SJSA1 (cell line): ENCODE data around the gene SDK2. TPM values are rescaled to one million over a fixed set of nuclear protein-coding genes. Genes with fewer than 3 reads are reported as not detected.

ENCODE experiments used
- DNase-seq, 2 experiments: peaks; one replicate each; pipeline ENCODE4 v3.0.0-alpha.2; 2015 to 2020; ENCODE audit warnings: low spot score in 2 of 2, low read depth in 1 of 2
- H3K27ac ChIP-seq: fragments of 250-450 bp; sonication (Bioruptor Pico); 2 replicates; pipeline ENCODE4 v1.5.1; 2020; ENCODE audit warnings: mild to moderate bottlenecking, moderate library complexity
- H3K27me3 ChIP-seq: fragments of 250-450 bp; sonication (Bioruptor Pico); replicated peaks from 2 replicates; pipeline ENCODE4 v1.5.1; 2020; ENCODE audit warnings: mild to moderate bottlenecking, moderate library complexity
- H3K36me3 ChIP-seq: fragments of 250-450 bp; sonication (Bioruptor Pico); 2 replicates; pipeline ENCODE4 v1.5.1; 2020; ENCODE audit warnings: mild to moderate bottlenecking
- H3K4me1 ChIP-seq: fragments of 250-450 bp; sonication (Bioruptor Pico); replicated peaks from 2 replicates; pipeline ENCODE4 v1.6.1; 2021; ENCODE audit warnings: mild to moderate bottlenecking
- H3K4me3 ChIP-seq: fragments of 250-450 bp; sonication (Bioruptor Pico); 2 replicates; pipeline ENCODE4 v1.5.1; 2020; ENCODE audit warnings: mild to moderate bottlenecking
- H3K9me3 ChIP-seq: fragments of 250-450 bp; sonication (Bioruptor Pico); replicated peaks from 2 replicates; pipeline ENCODE4 v1.5.1; 2020; ENCODE audit warnings: mild to moderate bottlenecking
- total RNA-seq: library from RNA; depleted of rRNA; stranded (reverse); fragments of >200 nt; shearing (Covaris generic); gene quantifications from 2 replicates; pipeline ENCODE4 v1.2.3, GENCODE V29; 2014

The SDK2 gene
- total RNA-seq, 1 experiment from 2014 or later, result 0.05 TPM

DNA sequence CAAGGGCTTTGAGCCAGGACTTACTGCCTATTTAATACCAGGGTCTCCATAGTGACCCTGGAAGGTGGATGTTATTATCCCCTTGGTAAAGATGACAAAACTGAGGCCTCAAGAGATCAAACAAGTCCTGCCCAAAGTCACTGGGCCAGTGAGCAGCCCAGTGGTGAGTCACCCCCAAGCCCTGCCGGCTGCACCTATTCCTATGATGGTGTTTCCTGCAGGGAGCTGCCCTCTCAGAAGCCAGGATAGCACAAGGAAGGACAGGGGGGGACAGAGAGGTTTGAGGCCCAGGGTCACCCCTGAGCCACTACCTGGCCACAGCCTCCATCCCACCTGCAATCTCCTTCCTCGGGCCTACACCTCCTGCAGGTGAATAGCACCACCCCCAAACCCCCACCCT lies 90.9 kb downstream of the SDK2 start:
- no peak for DNase-seq
- no peak overlapping the region for H3K4me3 ChIP-seq
- no peak overlapping the region for H3K27ac ChIP-seq
- no peaks in the 10 kb centered on the region; the same call in 1 of the 2 replicates for H3K9me3 ChIP-seq
- H3K27me3 ChIP-seq, result peaks cover 77% of the 10 kb centered on the region
- H3K36me3 ChIP-seq, result no peaks in the 10 kb centered on the region
- no peaks in the 10 kb centered on the region for H3K4me1 ChIP-seq

DNA sequence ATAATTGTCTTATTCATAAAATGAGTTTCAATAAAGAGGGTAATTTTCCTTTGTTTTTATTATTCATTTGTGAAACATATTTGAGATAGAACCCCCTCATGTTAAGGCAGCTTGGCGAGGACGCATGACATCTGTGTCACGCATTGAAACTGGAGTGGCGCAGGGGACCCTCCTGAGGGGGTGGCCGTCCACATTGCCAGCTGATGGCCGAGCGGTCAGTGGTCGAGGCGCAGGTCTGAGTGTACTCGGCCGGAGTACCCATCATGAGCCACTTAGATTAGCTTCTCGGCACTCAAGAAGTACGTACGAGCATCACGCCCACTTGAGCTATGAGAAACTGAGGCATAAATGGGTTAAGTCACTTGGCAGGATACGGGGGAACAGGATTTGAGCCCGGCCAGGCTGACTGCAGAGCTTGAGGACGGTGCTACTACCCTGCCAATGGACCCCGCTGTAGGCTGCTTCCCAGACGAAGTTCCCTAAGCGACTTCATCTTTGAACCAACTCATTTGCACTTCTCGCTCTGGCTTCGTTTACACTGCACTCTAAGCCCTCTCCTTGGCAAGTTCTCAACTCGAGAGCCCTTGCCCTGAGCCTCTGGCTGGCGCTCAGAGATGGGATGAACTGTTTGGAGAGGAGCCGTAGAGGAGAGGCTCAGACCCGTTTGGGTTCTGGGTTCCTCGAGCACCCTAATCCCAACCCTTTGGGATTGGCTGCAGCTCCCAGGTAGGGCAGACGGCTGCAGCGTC lies 91.8 kb downstream of the SDK2 start:
- DNase-seq, result no peak
- Histone ChIP-seq H3K9me3 (no peaks in the 10 kb centered on the region; the same call in 1 of the 2 replicates), H3K4me3 (no peak overlapping the region), H3K27ac (no peak overlapping the region), H3K27me3 (peaks cover 82% of the 10 kb centered on the region), H3K36me3 (no peaks in the 10 kb centered on the region), H3K4me1 (no peaks in the 10 kb centered on the region)

DNA sequence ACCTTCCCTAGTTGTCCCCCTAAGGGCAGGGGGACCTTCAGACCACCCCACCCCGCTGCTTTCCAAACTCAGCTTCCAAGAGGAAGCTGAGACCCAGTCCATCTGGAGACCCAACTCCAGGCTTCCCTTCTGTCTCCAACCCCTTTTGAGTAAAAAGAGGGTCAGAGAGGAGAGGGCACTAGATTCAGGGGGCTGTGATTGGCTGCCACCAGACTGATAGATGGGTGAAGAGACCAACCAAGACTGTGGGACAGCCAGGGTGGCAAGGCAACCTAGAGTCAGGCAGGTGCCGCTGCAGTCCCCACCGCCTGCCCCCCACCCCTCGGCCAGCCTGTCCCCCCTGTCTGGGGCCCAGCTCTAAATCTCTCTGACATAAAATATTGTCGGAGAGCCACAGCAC lies 92.5 kb downstream of the SDK2 start:
- Histone ChIP-seq H3K4me3 (no peak overlapping the region), H3K27ac (no peak overlapping the region), H3K36me3 (no peaks in the 10 kb centered on the region), H3K9me3 (no peaks in the 10 kb centered on the region; the same call in 1 of the 2 replicates), H3K4me1 (no peaks in the 10 kb centered on the region), H3K27me3 (peaks cover 83% of the 10 kb centered on the region)
- no peak for DNase-seq

DNA sequence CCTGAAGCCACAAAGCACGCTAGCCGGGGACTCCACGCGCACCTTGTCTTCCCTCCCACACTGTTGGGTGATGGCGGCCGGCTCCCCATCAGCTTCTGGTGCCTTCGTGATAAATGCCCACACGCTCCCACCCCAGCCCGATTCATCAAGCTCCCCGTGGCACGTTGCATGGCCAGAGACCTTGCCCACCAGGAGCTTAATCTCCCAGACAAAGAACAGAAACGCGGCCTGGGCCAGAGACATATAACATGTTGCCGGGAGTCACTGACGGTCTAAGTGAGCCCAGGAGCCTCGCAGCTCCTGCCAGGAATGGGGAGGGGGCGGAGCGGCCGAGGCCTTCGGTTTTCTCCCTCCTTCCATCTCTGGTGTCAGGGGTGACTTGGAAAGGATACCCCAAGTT lies 93.1 kb downstream of the SDK2 start:
- H3K4me1 ChIP-seq, result no peaks in the 10 kb centered on the region
- H3K27me3 ChIP-seq, result peaks cover 83% of the 10 kb centered on the region
- DNase-seq, result no peak
- H3K4me3 ChIP-seq, result no peak overlapping the region
- no peaks in the 10 kb centered on the region; the same call in 1 of the 2 replicates for H3K9me3 ChIP-seq
- no peak overlapping the region for H3K27ac ChIP-seq
- H3K36me3 ChIP-seq, result no peaks in the 10 kb centered on the region

DNA sequence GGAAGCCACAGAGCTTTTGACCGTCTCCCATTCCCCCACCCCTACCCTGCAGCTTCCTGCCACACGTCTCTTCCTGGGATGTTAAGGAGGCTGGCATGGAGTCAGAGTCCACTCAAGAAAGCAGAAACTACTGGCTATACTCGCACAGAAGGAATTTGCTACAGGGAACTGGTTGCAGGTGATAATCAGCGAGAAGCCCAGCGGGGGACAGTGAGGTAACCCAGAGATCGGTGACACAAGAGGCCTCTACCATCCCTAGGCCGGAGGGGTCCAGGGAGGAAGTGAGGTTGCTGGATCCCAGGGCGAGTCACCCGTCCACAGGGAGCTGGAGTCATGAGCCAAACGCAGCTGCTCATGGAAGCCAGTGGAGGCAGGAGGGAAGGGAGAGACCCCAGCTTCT lies 93.7 kb downstream of the SDK2 start:
- no peaks in the 10 kb centered on the region for H3K36me3 ChIP-seq
- H3K27me3 ChIP-seq, result peaks cover 84% of the 10 kb centered on the region
- H3K4me1 ChIP-seq, result no peaks in the 10 kb centered on the region
- no peak overlapping the region for H3K4me3 ChIP-seq
- no peak for DNase-seq
- H3K27ac ChIP-seq, result no peak overlapping the region
- H3K9me3 ChIP-seq, result no peaks in the 10 kb centered on the region; the same call in 1 of the 2 replicates

DNA sequence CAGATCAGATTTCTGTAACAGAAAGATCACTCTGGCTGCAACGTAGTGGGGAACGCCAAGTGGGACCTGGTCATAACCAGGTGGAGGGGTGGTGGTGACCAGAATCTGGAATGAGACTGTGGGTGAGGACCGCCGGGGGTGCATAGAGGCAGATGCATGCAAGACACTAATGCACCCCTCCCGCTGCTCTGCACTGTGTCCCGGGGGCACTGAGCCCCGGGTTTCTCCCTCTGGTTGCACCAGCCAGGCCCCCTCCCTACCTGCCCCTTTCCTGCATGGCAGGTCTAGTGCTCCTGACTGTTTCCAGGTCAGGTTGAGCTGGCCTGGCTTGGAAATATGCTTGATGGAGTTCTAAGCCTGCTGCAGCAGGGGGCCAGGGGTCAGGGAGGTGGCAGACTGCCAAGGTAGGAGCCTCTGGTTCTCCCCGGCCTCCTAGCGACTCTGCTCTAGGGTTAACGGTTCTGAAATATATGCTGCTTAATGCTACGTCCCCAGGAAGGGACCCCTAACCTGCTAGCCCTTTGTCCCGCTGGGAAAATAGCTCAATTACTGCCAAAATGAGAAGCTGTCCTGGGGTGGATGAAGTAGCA lies 94.3 kb downstream of the SDK2 start:
- H3K9me3 ChIP-seq, result no peaks in the 10 kb centered on the region; the same call in 1 of the 2 replicates
- H3K27me3 ChIP-seq, result peaks cover 90% of the 10 kb centered on the region

DNA sequence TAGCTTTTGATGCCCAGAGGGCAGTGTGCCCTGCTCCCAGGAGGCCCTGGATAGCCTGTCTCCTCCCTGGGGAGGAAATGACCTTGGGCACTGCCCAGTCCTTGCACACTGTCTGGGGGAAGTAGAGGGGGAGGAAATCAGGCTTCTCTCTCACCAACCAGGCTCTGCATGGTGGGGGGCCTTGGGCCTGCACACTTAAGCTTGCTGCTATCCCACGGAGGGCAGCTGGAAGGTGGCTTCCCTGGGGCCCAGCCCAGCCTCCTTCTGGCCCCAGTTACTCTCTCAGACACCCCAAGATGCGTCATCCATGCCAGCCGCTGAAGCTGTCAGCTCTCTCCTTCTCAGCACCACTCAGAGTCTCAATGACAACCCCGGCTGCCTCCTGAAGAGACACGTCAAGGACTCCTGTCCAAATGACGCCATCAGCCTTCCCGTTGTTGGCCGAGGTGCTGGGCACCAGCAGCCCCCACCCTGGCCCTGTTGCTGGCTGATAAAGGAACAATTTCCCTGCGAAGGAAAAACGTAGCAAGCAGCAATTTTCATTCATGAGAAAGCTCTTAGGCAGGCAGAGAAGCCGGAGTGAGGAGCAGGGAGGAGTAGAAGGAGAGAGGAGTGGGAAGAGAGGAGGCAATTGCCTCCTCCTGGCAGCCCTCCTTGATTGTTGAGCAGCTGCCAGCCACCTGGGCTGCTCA lies 95.5 kb downstream of the SDK2 start:
- Histone ChIP-seq H3K27ac (no peak overlapping the region), H3K4me1 (no peaks in the 10 kb centered on the region), H3K27me3 (peaks cover 93% of the 10 kb centered on the region), H3K4me3 (no peak overlapping the region), H3K36me3 (no peaks in the 10 kb centered on the region), H3K9me3 (no peaks in the 10 kb centered on the region; the same call in 1 of the 2 replicates)
- DNase-seq, result no peak

More for the DNA sequence above, 94.3 kb downstream of the SDK2 start:
- Histone ChIP-seq H3K27ac (no peak overlapping the region), H3K36me3 (no peaks in the 10 kb centered on the region), H3K4me1 (no peaks in the 10 kb centered on the region), H3K4me3 (no peak overlapping the region)
- DNase-seq, result no peak

DNA sequence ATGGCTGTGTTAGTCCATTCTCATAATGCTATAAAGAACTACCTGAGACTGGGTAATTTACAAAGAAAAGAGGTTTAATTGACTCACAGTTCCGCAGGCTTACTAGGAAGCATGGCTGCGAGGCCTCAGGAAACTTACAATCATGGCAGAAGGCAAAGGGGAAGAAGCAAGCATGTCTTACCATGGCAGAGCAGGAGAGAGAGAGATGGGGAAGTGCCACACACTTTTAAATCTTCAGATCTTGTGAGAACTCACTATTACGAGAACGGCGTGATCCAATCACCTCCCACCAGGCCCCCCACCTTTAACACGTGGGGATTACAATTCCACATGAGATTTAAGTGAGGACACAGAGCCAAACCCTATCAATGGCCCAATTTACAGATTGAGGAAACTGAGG lies 96.5 kb downstream of the SDK2 start:
- H3K9me3 ChIP-seq, result no peaks in the 10 kb centered on the region; the same call in 1 of the 2 replicates
- peaks cover 93% of the 10 kb centered on the region for H3K27me3 ChIP-seq
- H3K4me3 ChIP-seq, result no peak overlapping the region
- H3K36me3 ChIP-seq, result no peaks in the 10 kb centered on the region
- no peak for DNase-seq
- H3K4me1 ChIP-seq, result no peaks in the 10 kb centered on the region
- no peak overlapping the region for H3K27ac ChIP-seq

DNA sequence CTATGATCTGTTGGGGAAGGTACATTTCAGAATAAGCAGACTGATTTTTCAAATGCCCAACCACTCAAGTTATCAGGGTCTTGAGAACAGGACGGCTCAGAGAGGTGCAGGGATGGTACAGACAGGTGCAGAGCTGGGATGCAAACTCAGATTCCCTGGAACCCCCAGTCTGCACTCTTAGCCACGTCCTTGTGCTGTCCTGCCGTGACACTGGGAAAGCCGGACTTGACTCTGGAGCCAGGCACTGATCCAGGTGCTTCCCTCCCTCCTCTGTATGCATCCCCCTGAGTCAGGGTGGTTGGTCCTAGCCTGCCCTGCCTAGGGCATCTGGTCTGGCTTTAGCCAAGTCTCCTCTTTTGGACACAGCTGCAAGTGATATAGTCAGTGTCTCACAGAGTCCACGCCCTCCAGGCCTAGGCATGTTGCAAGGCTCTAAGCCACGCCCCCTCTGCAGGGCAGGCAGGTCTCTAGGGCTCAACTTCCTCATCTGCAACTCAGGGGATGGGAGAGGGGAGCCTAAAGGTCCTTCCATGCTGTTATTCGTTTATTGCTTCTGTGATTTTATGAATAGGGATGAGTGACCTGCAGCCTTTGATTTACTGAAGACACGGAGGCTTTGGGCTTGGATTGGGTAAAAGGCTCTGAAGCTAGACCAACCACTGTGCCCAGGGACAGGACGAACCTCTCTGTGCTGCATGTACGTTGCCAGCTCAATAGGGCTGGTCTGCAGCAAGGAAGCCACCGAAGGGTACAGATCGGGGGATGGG lies 97.3 kb downstream of the SDK2 start:
- Histone ChIP-seq H3K4me3 (no peak overlapping the region), H3K27ac (no peak overlapping the region), H3K9me3 (no peaks in the 10 kb centered on the region; the same call in 1 of the 2 replicates), H3K27me3 (peaks cover 91% of the 10 kb centered on the region), H3K36me3 (no peaks in the 10 kb centered on the region), H3K4me1 (no peaks in the 10 kb centered on the region)
- DNase-seq, result no peak

DNA sequence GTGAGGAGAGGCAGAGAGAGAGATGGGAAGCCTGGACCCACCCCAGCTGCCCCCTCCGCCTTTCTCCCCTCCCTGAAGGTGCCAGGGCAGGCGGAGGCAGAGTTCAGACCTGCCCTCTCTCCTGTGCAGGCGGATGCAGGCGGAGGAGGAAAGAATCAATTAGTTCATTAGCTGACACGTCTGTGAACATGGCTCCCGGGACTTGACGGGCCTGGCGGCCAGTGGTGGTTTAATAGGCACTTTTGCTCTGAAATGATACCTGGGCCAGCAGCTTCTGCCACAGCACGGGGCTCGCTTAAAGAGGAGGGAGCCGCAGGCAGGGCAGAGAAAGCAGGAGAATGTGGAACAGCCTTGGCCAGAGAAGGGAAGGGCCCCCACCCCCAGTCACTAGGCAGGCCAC lies 98.1 kb downstream of the SDK2 start:
- no peak for DNase-seq
- Histone ChIP-seq H3K9me3 (no peaks in the 10 kb centered on the region; the same call in 1 of the 2 replicates), H3K27ac (no peak overlapping the region), H3K4me1 (no peaks in the 10 kb centered on the region), H3K36me3 (no peaks in the 10 kb centered on the region), H3K4me3 (no peak overlapping the region), H3K27me3 (peaks cover 86% of the 10 kb centered on the region)

DNA sequence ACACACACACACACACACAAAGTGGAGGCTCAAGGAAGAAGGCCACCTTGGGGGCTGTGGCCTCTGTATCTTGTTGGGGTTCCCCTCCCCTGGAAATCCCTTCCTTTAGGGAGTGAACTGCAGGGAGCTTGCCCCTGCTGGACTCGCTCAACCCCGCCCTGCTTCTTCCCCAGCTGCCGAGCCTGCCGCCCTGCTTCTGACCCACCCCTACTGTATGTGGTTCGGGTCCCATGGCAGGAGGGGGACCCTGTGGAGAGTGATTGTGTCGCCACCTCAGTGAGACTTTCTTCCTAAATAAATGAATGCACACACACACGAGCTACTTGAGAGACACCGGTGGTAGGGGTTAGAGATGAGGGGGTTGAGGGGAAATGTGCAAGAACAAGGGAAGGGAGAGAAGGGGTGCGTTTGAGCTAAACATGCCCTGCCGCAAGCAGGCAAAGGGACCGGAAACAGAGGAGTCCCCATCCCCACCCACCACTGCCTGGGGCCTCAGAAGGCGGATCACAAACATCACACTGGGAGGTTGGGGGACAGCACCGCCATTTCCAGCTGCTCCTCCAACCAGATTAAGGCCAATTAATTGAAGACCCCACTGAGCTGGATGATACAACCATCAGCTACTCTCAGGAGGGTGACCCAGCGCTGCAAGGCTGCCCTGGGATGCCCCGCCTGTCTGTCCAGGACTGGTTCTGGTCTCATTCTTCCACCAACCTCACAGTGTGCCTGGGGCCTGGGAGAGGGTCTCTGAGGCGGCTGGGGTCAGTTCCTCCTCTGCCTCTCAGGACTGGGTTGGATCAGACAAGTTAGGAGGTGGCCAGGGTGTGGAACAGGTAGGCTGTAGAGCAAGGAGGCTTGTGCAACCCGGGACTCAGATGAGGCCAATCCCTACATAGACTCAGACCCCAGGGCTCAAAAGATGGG lies 98.9 kb downstream of the SDK2 start:
- H3K27ac ChIP-seq, result no peak overlapping the region
- no peak for DNase-seq
- H3K36me3 ChIP-seq, result no peaks in the 10 kb centered on the region
- no peaks in the 10 kb centered on the region for H3K4me1 ChIP-seq
- no peaks in the 10 kb centered on the region; the same call in 1 of the 2 replicates for H3K9me3 ChIP-seq
- peaks cover 80% of the 10 kb centered on the region for H3K27me3 ChIP-seq
- H3K4me3 ChIP-seq, result no peak overlapping the region

DNA sequence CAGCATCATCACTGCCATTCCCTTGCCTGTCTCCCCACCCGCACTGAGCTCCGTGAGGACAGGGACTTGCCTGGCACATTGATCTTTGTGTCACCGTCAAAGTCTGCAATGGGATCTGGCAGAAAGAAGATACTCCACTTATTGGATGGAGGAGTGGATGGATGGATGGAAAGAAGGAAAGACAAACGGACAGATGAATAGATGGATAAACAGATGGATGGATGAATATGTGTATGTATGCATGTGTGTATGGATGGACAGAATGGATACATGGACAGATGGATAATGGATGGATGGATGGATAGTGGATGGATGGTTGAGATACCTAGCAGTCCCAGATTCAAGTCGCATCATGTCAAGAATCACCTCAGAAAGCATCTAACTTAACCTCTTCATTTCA lies 99.9 kb downstream of the SDK2 start:
- no peak for DNase-seq
- H3K4me1 ChIP-seq, result no peaks in the 10 kb centered on the region
- H3K4me3 ChIP-seq, result no peak overlapping the region
- H3K27ac ChIP-seq, result no peak overlapping the region
- H3K27me3 ChIP-seq, result peaks cover 72% of the 10 kb centered on the region
- H3K9me3 ChIP-seq, result no peaks in the 10 kb centered on the region; the same call in 1 of the 2 replicates
- H3K36me3 ChIP-seq, result no peaks in the 10 kb centered on the region

DNA sequence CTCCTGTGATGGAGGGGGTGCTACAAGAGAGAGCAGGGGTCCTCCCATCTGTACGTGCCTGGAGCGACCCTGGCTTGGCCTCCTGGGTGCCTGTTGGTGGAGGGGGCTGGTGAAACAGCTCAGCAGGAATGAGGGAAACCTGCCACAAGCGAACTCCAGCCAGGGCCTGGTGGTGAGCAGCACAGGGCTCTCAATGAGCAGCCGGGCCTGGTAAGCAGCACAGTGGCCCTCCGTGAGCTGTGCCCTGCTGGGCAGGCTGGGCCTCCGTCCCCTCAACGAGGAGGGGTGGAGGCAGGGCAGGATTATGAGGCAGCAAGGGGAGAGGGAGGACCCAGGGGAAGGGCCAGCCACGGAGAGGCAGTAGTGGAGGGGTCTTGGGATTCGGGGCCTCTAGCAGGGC lies 101.9 kb downstream of the SDK2 start:
- Histone ChIP-seq H3K27me3 (peaks cover 54% of the 10 kb centered on the region), H3K4me3 (no peak overlapping the region), H3K9me3 (no peaks in the 10 kb centered on the region), H3K4me1 (no peaks in the 10 kb centered on the region), H3K27ac (no peak overlapping the region), H3K36me3 (no peaks in the 10 kb centered on the region)
- DNase-seq, result no peak
